Chondrocyte (in vitro differentiated cells): ENCODE measurements around the gene CASZ1. TPM values are rescaled to one million over a fixed set of nuclear protein-coding genes. Genes with fewer than 3 reads are reported as not detected.

Experiments used
- DNase-seq: peaks from one replicate; pipeline ENCODE4 v3.0.0; 2021; ENCODE audit warnings: mixed read lengths, low spot score
- H3K27ac Mint-ChIP-seq: one replicate; pipeline ENCODE4 v1.8.0; 2021; ENCODE audit warnings: mild to moderate bottlenecking, moderate library complexity, mixed read lengths; ENCODE audit not compliant: unreplicated experiment
- H3K27me3 Mint-ChIP-seq: 2 replicates; pipeline ENCODE4 v1.8.0; 2021; ENCODE audit warnings: low read depth, mixed read lengths
- H3K36me3 Mint-ChIP-seq: 2 replicates; pipeline ENCODE4 v1.8.0; 2021; ENCODE audit warnings: low read depth, mixed read lengths
- H3K4me1 Mint-ChIP-seq: 2 replicates; pipeline ENCODE4 v1.8.0; 2021; ENCODE audit warnings: low read depth, mild to moderate bottlenecking, mixed read lengths
- H3K4me3 Mint-ChIP-seq: one replicate; pipeline ENCODE4 v1.8.0; 2021; ENCODE audit warnings: mild to moderate bottlenecking, moderate library complexity, mixed read lengths; ENCODE audit not compliant: unreplicated experiment
- H3K9me3 Mint-ChIP-seq: 2 replicates; pipeline ENCODE4 v1.8.0; 2021; ENCODE audit warnings: low read depth, mixed read lengths
- total RNA-seq: library from RNA; stranded (reverse); gene quantifications from 3 replicates; pipeline ENCODE4 v1.2.1, GENCODE V29; 2021
- TF ChIP-seq, protein P1 (sequence below): fragments of 200-600 bp; sonication (generic); IDR thresholded peaks from 2 replicates; pipeline ENCODE4 v1.5.0; 2021; ENCODE audit warnings: antibody characterized with exemption, mild to moderate bottlenecking, moderate library complexity

CASZ1 gene
- total RNA-seq, 1 donor from 2014 or later: 4.1 TPM

DNA sequence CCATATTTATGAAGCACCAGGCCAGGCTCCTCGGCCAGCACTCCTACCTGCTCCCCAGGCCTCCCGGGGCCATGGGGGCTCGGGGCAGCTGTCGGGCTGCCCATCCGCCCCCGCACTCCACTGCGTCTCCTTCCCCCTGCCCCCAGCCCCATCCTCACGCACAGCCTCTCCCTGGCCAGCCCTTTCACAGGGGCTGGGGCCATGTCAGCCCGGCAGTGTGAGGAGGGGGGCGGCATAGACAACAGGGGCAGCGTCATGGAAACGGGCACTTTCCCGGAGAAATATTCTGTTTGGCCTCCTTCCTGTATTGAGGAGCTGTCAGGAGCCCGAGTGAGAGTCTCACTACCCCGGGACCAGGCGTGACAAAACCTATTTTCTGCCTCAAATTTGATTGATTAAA is 87.3 kb downstream of the CASZ1 start:
- H3K27ac Mint-ChIP-seq: no peak overlapping the region
- peaks cover 4% of the 10 kb centered on the region for H3K4me1 Mint-ChIP-seq
- no peak for DNase-seq
- no peak overlapping the region for H3K4me3 Mint-ChIP-seq
- no peaks in the 10 kb centered on the region for H3K9me3 Mint-ChIP-seq
- TF ChIP-seq, protein P1, sequence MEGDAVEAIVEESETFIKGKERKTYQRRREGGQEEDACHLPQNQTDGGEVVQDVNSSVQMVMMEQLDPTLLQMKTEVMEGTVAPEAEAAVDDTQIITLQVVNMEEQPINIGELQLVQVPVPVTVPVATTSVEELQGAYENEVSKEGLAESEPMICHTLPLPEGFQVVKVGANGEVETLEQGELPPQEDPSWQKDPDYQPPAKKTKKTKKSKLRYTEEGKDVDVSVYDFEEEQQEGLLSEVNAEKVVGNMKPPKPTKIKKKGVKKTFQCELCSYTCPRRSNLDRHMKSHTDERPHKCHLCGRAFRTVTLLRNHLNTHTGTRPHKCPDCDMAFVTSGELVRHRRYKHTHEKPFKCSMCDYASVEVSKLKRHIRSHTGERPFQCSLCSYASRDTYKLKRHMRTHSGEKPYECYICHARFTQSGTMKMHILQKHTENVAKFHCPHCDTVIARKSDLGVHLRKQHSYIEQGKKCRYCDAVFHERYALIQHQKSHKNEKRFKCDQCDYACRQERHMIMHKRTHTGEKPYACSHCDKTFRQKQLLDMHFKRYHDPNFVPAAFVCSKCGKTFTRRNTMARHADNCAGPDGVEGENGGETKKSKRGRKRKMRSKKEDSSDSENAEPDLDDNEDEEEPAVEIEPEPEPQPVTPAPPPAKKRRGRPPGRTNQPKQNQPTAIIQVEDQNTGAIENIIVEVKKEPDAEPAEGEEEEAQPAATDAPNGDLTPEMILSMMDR: no peak
- H3K36me3 Mint-ChIP-seq: no peaks in the 10 kb centered on the region
- H3K27me3 Mint-ChIP-seq: peaks cover 22% of the 10 kb centered on the region

DNA sequence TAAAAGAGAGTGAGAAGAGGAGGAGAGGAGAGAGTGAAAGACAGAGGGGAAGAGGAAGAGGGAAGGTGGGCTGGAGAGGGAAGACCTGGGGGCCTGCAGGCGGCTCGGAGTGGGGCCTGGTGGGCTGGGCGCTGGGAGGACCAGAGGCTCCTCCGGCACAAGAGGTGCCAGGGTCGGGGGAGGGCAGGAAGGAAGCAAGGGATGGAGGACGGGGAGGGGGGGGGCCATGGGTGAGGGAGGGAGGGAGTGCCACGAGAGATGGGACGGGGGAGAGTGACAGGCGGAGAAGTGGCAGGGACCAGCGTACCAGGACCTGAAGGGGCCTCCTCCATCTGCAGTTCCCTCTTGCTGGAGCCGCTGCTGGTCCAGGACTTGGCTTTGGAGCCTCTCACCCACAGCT is 87.7 kb downstream of the CASZ1 start:
- H3K27me3 Mint-ChIP-seq: peaks cover 26% of the 10 kb centered on the region
- H3K9me3 Mint-ChIP-seq: no peaks in the 10 kb centered on the region

DNA sequence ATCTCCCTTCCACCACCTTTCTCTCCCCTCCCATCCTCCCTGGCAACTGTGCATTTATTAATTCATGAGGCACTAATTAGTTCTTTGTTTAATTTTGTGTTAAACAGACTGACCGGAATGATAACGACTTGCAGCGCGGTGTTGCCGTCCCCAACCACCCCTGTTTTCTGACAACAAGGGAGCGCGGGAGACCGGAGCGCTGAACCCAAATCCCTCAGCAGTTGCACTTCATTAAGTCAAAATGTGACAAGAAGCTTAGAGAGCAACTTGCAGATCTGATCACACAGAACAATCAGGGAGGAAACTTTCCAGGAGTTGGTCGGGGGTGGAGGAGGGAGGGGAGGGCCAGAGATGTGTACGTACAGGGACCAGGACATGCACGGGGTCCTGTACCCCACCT is 89.2 kb downstream of the CASZ1 start:
- H3K9me3 Mint-ChIP-seq: no peaks in the 10 kb centered on the region
- TF ChIP-seq, protein P1: no peak
- no peak for DNase-seq
- H3K4me3 Mint-ChIP-seq: no peak overlapping the region
- no peak overlapping the region for H3K27ac Mint-ChIP-seq
- peaks cover 27% of the 10 kb centered on the region for H3K27me3 Mint-ChIP-seq
- H3K4me1 Mint-ChIP-seq: peaks cover 3% of the 10 kb centered on the region
- H3K36me3 Mint-ChIP-seq: no peaks in the 10 kb centered on the region

More for the DNA sequence above, 87.7 kb downstream of the CASZ1 start:
- Mint-ChIP-seq H3K36me3 (no peaks in the 10 kb centered on the region), H3K27ac (no peak overlapping the region), H3K4me1 (peaks cover 3% of the 10 kb centered on the region), H3K4me3 (no peak overlapping the region)
- TF ChIP-seq, protein P1: no peak
- no peak for DNase-seq

DNA sequence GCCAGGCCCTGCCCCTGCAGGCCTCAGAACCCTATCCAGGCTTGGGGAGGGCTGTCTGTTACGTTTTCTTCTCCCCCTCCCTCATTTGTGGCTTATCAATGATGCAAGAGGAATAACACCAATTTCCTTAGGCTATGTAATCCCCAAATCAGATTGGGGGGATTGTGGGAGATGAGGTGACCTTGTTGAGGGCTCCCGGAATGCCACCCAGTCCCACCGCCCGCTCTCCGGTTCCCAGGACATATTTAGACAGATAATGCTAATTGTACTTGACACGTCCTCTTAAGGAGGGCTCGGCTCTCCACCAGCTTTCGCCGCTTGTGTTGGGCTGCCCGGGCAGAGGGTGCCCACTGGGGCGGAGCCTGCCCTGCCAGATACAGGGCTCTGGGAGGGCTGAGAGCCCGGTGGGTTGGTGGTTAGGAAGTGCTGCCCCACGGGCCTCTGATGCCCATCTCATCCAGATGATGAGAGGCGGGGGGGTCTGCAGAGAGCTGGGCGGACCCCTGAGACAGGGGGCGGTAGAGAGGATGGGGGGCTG is 90.0 kb downstream of the CASZ1 start:
- TF ChIP-seq, protein P1: no peak
- Mint-ChIP-seq H3K27me3 (peaks cover 27% of the 10 kb centered on the region), H3K9me3 (no peaks in the 10 kb centered on the region), H3K4me1 (peaks cover 3% of the 10 kb centered on the region), H3K4me3 (no peak overlapping the region), H3K36me3 (no peaks in the 10 kb centered on the region), H3K27ac (no peak overlapping the region)
- no peak for DNase-seq

DNA sequence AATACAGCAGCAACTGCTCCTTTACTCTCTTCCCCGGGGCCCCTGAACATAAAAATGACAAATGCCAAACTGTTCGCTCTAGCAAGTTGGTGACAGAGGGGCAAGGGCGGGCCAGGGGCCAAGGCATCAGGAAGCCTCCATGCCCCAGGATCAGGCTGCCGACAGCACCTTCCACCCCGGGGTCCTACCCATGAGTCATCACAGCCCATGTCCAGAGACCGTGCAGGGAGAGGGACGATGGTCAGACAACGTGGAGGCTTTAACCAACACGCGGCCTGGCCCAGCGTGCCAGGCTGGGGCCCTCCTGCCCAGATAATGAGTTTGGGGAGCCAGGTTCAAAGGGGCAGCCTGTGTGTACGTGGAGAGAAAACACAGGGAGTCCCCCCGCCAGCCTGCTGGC is 90.5 kb downstream of the CASZ1 start:
- peaks cover 31% of the 10 kb centered on the region for H3K27me3 Mint-ChIP-seq

More for the DNA sequence above, 90.5 kb downstream of the CASZ1 start:
- Mint-ChIP-seq H3K9me3 (no peaks in the 10 kb centered on the region), H3K27ac (no peak overlapping the region), H3K36me3 (no peaks in the 10 kb centered on the region), H3K4me3 (no peak overlapping the region), H3K4me1 (peaks cover 3% of the 10 kb centered on the region)
- DNase-seq: no peak
- TF ChIP-seq, protein P1: no peak
